NCI-H1105 treated with DMSO at 0.1 percent for 48 hours (cell line): ENCODE data around the gene RENBP.
A peak's percentile ranks its signal among the peaks of the same experiment; 100 is the strongest.

Experiments
- DNase-seq: peaks from one replicate; lab custom pipeline; 2025; lab: John Stamatoyannopoulos, UW

The RENBP gene

GRCh38 chrX:153953892-153954557 lies 9.6 kb upstream of the RENBP start:
- DNase-seq, result no peak

GRCh38 chrX:153953342-153953830 lies 8.9 kb upstream of the RENBP start:
- DNase-seq, result peak; percentile 53

GRCh38 chrX:153952373-153953026 lies 8.1 kb upstream of the RENBP start:
- DNase-seq, result no peak

GRCh38 chrX:153951683-153952372 lies 7.4 kb upstream of the RENBP start:
- no peak for DNase-seq

GRCh38 chrX:153950127-153950526 lies 5.7 kb upstream of the RENBP start:
- DNase-seq, result no peak

- no peak for DNase-seq
These were observed 4.7 kb upstream of the RENBP start for GRCh38 chrX:153948847-153949805.

- no peak for DNase-seq
These were observed 3.6 kb upstream of the RENBP start for GRCh38 chrX:153948002-153948466.

GRCh38 chrX:153947009-153947769 lies 2.7 kb upstream of the RENBP start:
- DNase-seq, result peak; percentile 82

- DNase-seq, result no peak
These were observed 1.8 kb upstream of the RENBP start for GRCh38 chrX:153945956-153946943.

- DNase-seq, result no peak
These were observed 332 bp upstream of the RENBP start for GRCh38 chrX:153944800-153945150.

- DNase-seq, result no peak
These were observed 2.8 kb downstream of the RENBP start for GRCh38 chrX:153941336-153942252.

GRCh38 chrX:153939573-153939972 lies 4.9 kb downstream of the RENBP start:
- DNase-seq, result no peak

GRCh38 chrX:153938226-153938786 lies 6.1 kb downstream of the RENBP start:
- no peak for DNase-seq

GRCh38 chrX:153937056-153937455 lies 7.4 kb downstream of the RENBP start:
- no peak for DNase-seq

- DNase-seq, result no peak
These were observed 9.1 kb downstream of the RENBP start for GRCh38 chrX:153935326-153935851.

- DNase-seq, result peak; percentile 80
These were observed 9.6 kb downstream of the RENBP start, which contains the start of gene NAA10 for GRCh38 chrX:153934762-153935325. Gene NAA10 (minus strand): TSS chrX:153935037. CDS start chrX:153934904, 133 bp downstream.

- no peak for DNase-seq
These were observed 10.2 kb downstream of the RENBP start for GRCh38 chrX:153934148-153934761.
